HCT116 (cell line): ENCODE results near the gene MAP3K6. TPM values are rescaled to one million over a fixed set of nuclear protein-coding genes. Genes with fewer than 3 reads are reported as not detected.
A peak's percentile ranks its signal among the peaks of the same experiment; 100 is the strongest.

ENCODE experiments used
- ATAC-seq: fragments of 200-7000 bp; cut with Tn5 transposase; 2 replicates; pipeline ENCODE4 v1.9.1; 2020; ENCODE audit warnings: mild to moderate bottlenecking, moderate library complexity
- BruUV-seq: library from RNA; stranded (reverse); fragments of 400-500 nt; replicated peaks from 2 replicates; lab custom pipeline; 2021; lab: Mats Ljungman, UMichigan
- CTCF ChIA-PET: fragments of 300-600 bp; sonication (Branson Sonifier 250); formaldehyde crosslinking; loops from one replicate; lab custom pipeline; 2021; ENCODE audit warnings: antibody characterized with exemption; lab: Charles Lee
- POLR2A ChIA-PET: fragments of 300-600, 350-600 bp; sonication (Branson Sonifier 250); formaldehyde crosslinking; loops from one replicate; lab custom pipeline; 2021; ENCODE audit warnings: antibody characterized with exemption; lab: Charles Lee
- RAD21 ChIA-PET, 2 experiments: fragments of 300-600 bp; sonication (Branson Sonifier 250); formaldehyde crosslinking; loops; one replicate each; lab custom pipeline; 2023; ENCODE audit warnings: low total read pairs in 2 of 2; ENCODE audit not compliant: uncharacterized antibody in 2 of 2, unreplicated experiment in 2 of 2, low non-redundant PET in 1 of 2; lab: Charles Lee
- DNase-seq: peaks from one replicate; pipeline ENCODE4 v3.0.0-alpha.2; 2010; ENCODE audit warnings: low read depth, low spot score
- H2AFZ ChIP-seq: fragments of 200-600 bp; shearing (Covaris generic), sonication (generic); 2 replicates; pipeline ENCODE4 v1.6.1; 2017; ENCODE audit warnings: low read depth, mixed run types, mixed read lengths, antibody characterized with exemption, low read length; ENCODE audit not compliant: poor library complexity, severe bottlenecking
- H3K27ac ChIP-seq: 2 replicates; pipeline ENCODE4 v1.5.1; 2012; ENCODE audit warnings: low read depth, low read length
- H3K27me3 ChIP-seq: fragments of 200-600 bp; sonication (generic); 2 replicates; pipeline ENCODE4 v1.6.1; 2016; ENCODE audit warnings: mixed run types, low read length, mixed read lengths; ENCODE audit not compliant: insufficient read depth
- H3K36me3 ChIP-seq, 2 experiments: fragments of 200-500 bp in 1 of 2; fragments of 200-600 bp in 1 of 2; sonication (Bioruptor generic) in 1 of 2; sonication (generic) in 1 of 2; 2 replicates each; pipeline versions ENCODE4 v1.5.1 to v1.6.1; 2014 to 2016; ENCODE audit warnings: low read length in 2 of 2, inconsistent platforms in 1 of 2, mixed read lengths in 1 of 2, mixed run types in 1 of 2; ENCODE audit not compliant: insufficient read depth in 2 of 2, control insufficient read depth in 1 of 2
- H3K4me1 ChIP-seq, 2 experiments: fragments of 200-600 bp in 1 of 2; sonication (generic) in 1 of 2; 2 replicates each; pipeline versions ENCODE4 v1.5.1 to v1.6.1; 2012 to 2017; ENCODE audit warnings: low read length in 2 of 2, inconsistent platforms in 1 of 2, mild to moderate bottlenecking in 1 of 2, mixed read lengths in 1 of 2, mixed run types in 1 of 2, moderate library complexity in 1 of 2; ENCODE audit not compliant: insufficient read depth in 2 of 2, control insufficient read depth in 1 of 2
- H3K4me2 ChIP-seq: fragments of 200-600 bp; sonication (generic); 2 replicates; pipeline ENCODE4 v1.6.1; 2017; ENCODE audit warnings: mixed run types, low read length, mixed read lengths
- H3K4me3 ChIP-seq, 2 experiments: fragments of 200-600 bp in 1 of 2; sonication (generic) in 1 of 2; replicated peaks in 1 of 2; 2 replicates each; pipeline ENCODE4 v1.5.1; 2011 to 2016; ENCODE audit warnings: low read length in 2 of 2, control low read depth in 1 of 2, low read depth in 1 of 2, mild to moderate bottlenecking in 1 of 2, mixed read lengths in 1 of 2, mixed run types in 1 of 2
- H3K79me2 ChIP-seq: fragments of 200-600 bp; sonication (generic); 2 replicates; pipeline ENCODE4 v1.6.1; 2017; ENCODE audit warnings: mild to moderate bottlenecking, mixed run types, low read length, moderate library complexity, mixed read lengths; ENCODE audit not compliant: insufficient read depth
- H3K9ac ChIP-seq: fragments of 200-600 bp; sonication (generic); 2 replicates; pipeline ENCODE4 v1.6.1; 2016; ENCODE audit warnings: low read length, mixed read lengths
- H3K9me2 ChIP-seq: fragments of 200-600 bp; sonication (generic), shearing (Covaris generic); 2 replicates; pipeline ENCODE4 v1.6.1; 2017; ENCODE audit warnings: mixed run types, mild to moderate bottlenecking, moderate library complexity; ENCODE audit not compliant: insufficient read depth
- H3K9me3 ChIP-seq, 2 experiments: fragments of 200-500 bp in 1 of 2; fragments of 200-600 bp in 1 of 2; sonication (Bioruptor generic) in 1 of 2; sonication (generic) in 1 of 2; 2 replicates each; pipeline ENCODE4 v1.6.1; 2014 to 2017; ENCODE audit warnings: low read length in 2 of 2, mixed read lengths in 2 of 2, inconsistent platforms in 1 of 2, low read depth in 1 of 2, mild to moderate bottlenecking in 1 of 2, mixed run types in 1 of 2, moderate library complexity in 1 of 2; ENCODE audit not compliant: control insufficient read depth in 1 of 2, insufficient read depth in 1 of 2
- H4K20me1 ChIP-seq: fragments of 200-600 bp; sonication (generic), shearing (Covaris generic); 2 replicates; pipeline ENCODE4 v1.6.1; 2017; ENCODE audit warnings: mixed run types, mild to moderate bottlenecking, moderate library complexity; ENCODE audit not compliant: insufficient read depth
- CBX3 ChIP-seq: IDR thresholded peaks from 2 replicates; pipeline ENCODE4 v1.6.1; 2012; ENCODE audit warnings: low read depth
- CEBPB ChIP-seq: IDR thresholded peaks from 2 replicates; pipeline ENCODE4 v1.6.1; 2012; ENCODE audit warnings: low read depth
- ELF1 ChIP-seq: IDR thresholded peaks from 2 replicates; pipeline ENCODE4 v1.6.1; 2012; ENCODE audit warnings: low read depth, borderline replicate concordance
- JUND ChIP-seq: IDR thresholded peaks from 2 replicates; pipeline ENCODE4 v1.6.1; 2012
- POLR2A ChIP-seq: IDR thresholded peaks from 2 replicates; pipeline ENCODE4 v1.7.0; 2011; ENCODE audit warnings: borderline replicate concordance; ENCODE audit not compliant: insufficient read depth, insufficient read length; ENCODE audit errors: extremely low read depth
- POLR2AphosphoS5 ChIP-seq: IDR thresholded peaks from 2 replicates; pipeline ENCODE4 v1.6.1; 2011; ENCODE audit warnings: mild to moderate bottlenecking, low read depth, low read length, moderate library complexity
- REST ChIP-seq: IDR thresholded peaks from 2 replicates; pipeline ENCODE4 v1.6.1; 2012; ENCODE audit warnings: low read depth
- SIN3A ChIP-seq: IDR thresholded peaks from 2 replicates; pipeline ENCODE4 v1.6.1; 2012; ENCODE audit warnings: low read depth
- SRF ChIP-seq: IDR thresholded peaks from 2 replicates; pipeline ENCODE4 v1.6.1; 2012; ENCODE audit warnings: low read depth
- ZNF274 ChIP-seq: fragments of 200-500 bp; sonication (Bioruptor generic); IDR thresholded peaks from 2 replicates; pipeline ENCODE4 v1.6.1; 2014; ENCODE audit warnings: mild to moderate bottlenecking, low read depth, low read length, inconsistent platforms
- intact Hi-C: fragments of 100-400 bp; cut with micrococcal nuclease; formaldehyde crosslinking; loops from 2 replicates; pipeline ENCODE4 v1.10.0; 2022
- total RNA-seq: library from RNA; stranded (reverse); gene quantifications from one replicate; pipeline ENCODE4 v1.2.1, GENCODE V29; 2021; ENCODE audit not compliant: unreplicated experiment

MAP3K6 gene
- total RNA-seq, 1 experiment from 2014 or later, result 30.2 TPM

- Histone ChIP-seq H4K20me1 (no peaks in the 10 kb centered on the region), H3K4me2 (no peak overlapping the region), H2AFZ (no peak overlapping the region), H3K9ac (no peak overlapping the region), H3K9me2 (no peaks in the 10 kb centered on the region), H3K9me3 (no peaks in the 10 kb centered on the region), H3K27ac (peak overlapping the region; percentile 20; the same call in 1 of the 2 replicates), H3K36me3 (no peaks in the 10 kb centered on the region), H3K4me1 (peaks cover 35 to 68% of the 10 kb centered on the region in 2 experiments), H3K4me3 (no peak overlapping the region), H3K79me2 (peaks cover 21% of the 10 kb centered on the region; the same call in 1 of the 2 replicates), H3K27me3 (no peaks in the 10 kb centered on the region)
- POLR2A ChIA-PET, result interaction anchor here (1.2 kb wide), 1 partner anchor 20 kb away, joined by 3 read pairs; the partner anchor contains the start of gene MAP3K6
- TF ChIP-seq SIN3A (no peak), JUND (no peak), CBX3 (no peak), POLR2AphosphoS5 (no peak), CEBPB (no peak), SRF (no peak), REST (no peak), ELF1 (no peak), POLR2A (no peak), ZNF274 (no peak)
- BruUV-seq, result no TSS peak
- intact Hi-C loops, result no loop called here
- ATAC-seq (no peak), DNase-seq (no peak)
- CTCF ChIA-PET, result interaction anchor here (1.4 kb wide), 1 partner anchor 42 kb away, joined by 3 read pairs; no protein-coding TSS in a partner anchor
- RAD21 ChIA-PET, result no interaction called here
Measured at GRCh38 chr1:27346357-27346756, 20.4 kb downstream of the MAP3K6 start.
